ENCODE measurements around the gene PRXL2C.
A peak's percentile ranks its signal among the peaks of the same experiment; 100 is the strongest.
"Not testable (repeated sequence)": the region's sequence is repeated elsewhere in the genome, so short reads cannot be mapped to it uniquely, and the experiment has no call there.

The PRXL2C gene

DNA sequence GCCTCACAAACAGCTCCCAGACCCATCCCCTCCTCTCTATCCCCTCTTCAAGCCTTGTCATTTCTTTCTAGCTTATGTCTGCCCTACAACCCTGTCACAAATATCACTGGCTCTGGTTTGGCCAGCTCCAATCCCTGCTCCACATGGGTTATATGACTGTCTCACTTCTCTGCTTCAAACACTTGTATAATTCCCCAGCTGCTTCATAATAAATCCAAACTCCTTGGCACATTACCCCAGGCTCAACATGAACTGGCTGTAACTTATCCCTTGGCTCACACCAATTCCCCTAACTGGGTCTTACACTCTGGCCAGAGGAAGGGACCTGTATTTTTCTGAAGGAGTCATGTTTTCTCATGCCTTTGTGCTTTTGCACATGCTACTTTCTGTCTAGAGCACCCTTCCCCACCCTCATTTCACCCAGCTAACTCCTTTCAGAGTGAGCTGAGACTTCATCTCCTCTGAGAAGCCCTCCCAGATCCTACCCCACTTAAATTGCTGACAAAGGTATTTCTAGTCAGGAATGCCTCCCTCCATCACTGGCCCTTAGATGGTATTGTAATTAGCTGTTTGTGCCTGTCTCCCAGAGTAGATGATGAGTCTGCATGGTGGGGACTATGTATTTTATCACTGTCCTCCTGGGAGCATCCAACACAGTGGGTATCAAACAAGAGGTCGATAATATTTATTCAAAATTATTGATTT lies 5.3 kb downstream of the PRXL2C start:
- DNase-seq (ENCODE audit: low read depth in 2 of 2): no peak

DNA sequence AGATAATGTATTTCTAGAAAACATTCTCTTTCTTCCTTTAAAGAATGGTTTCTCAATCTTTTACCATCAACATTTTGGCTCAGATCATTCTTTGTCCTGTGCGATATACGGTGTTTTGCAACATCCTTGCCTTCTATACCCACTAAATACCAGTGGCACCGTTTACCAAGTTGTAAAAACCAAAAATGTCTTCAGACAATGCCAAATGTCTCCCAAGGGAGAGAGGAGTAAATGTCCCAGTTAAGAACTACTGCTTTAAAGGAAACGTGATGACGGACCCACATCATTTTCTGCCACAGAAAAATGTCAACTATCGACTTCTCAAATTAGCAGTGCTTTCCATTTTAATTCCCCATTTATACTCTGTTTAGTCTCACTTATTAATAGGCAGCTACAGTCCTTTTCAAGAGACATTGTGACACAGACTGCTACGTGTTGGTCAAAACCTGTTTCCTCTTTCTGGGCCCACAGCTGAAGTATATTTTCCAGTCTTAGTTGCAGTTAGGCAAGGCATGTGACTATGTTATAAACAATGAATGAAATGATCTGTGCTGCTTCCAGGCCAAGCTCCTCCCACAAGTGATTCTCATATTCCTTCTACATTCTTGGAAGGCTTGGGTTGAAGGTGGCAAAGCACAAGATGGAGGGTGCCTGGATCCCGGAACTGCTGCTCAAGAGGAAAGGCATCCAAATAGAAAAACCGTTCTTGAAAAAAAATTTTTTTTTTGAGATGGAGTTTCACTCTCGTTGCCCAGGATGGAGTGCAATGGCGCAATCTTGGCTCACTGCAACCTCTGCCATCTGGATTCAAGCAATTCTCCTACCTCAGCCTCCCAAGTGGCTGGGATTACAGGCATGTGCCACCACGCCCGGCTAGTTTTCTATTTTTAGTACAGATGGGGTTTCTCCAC lies 8.8 kb downstream of the PRXL2C start:
- DNase-seq (ENCODE audit: low read depth in 2 of 2): no peak

DNA sequence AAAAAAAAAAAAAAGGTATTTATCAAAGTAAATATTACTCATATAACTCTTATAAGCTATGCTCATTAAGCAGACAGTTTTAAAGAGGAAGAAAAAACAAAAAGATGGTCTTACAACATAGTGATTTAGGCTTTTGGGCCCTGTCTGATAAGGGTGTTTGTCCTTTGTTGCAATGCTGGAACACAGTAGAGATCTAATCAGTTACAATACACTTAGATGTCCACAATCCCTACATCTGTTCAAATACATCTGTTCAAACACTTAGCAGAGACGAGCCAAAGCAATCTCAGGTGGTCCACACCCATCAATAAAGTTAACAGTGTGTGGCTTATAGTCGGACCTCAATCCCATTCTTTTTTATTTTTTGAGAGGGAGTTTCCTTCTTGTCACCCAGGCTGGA lies 11.0 kb downstream of the PRXL2C start:
- DNase-seq (ENCODE audit: low read depth in 2 of 2): no peak

- DNase-seq (ENCODE audit: low read depth in 2 of 2): no peak
These were observed 13.6 kb downstream of the PRXL2C start for GRCh38 chr9:96641514-96641913.

DNA sequence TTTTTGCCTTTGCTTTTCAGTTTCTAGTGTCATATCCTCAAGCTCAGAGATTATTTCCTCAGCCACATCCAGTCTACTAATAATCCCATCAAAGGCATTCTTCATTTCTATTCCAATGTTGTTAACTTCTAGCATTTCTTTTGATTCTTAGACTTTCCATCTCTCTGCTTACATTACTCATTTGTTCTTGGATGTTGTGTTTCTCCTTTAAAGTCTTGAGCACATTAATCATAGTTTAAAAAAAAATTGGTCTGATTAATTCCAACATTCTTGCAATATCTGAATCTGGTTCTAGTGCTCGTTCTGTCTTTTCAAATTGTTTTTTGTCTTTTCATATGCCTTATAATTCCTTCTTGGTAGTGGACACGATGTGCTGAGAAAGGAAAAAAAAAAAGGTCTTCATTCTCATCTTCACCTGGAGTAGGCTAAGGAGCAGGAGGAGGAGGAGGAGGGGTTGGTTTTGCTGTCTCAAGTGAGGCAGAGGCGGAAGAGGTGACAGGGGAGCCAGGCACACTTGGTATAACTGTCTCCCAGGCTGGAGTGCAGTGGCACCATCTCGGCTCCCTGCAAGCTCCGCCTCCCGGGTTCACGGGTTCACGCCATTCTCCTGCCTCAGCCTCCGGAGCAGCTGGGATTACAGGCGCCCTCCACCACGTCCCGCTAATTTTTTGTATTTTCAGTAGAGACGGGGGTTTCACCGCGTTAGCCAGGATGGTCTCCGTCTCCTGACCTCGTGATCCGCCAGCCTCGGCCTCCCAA lies 16.3 kb downstream of the PRXL2C start:
- no peak for DNase-seq (ENCODE audit: low read depth in 2 of 2)

DNA sequence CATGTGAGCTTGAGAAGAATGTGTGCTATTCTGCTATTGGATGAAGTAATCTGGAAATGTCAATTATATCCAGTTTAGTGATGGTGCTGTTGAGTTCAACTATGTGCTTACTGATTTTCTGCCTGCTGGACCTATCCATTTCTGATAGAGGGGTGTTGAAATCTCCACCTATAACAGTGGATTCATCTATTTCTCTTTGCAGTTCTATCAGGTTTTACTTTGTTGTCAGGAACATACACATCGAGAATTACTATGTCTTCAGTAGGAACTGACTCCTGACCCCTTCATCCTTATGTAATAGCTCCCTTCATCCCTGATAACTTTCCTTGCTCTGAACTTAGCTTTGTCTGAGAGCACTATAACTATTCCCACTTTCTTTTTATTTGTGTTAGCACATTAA lies 18.7 kb downstream of the PRXL2C start:
- no peak for DNase-seq (ENCODE audit: low read depth in 2 of 2)

DNA sequence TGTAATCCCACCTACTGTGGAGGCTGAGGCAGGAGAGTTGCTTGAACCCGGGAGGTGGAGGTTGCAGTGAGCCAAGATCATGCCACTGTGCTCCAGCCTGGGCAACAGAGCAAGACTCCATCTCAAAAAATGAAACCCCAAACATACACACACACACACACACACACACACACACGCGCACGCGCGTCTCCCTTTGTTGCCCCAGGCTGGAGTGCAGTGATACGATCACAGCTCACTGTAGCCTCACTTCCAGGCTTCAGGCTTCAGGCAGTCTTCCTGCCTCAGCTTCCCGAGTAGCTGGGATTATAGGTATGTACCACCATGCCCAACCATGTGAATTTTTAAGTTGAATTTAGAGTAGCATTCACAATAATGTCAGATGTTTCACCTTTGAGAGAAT lies 21.5 kb downstream of the PRXL2C start:
- DNase-seq (ENCODE audit: low read depth in 2 of 2): not testable (repeated sequence)

DNA sequence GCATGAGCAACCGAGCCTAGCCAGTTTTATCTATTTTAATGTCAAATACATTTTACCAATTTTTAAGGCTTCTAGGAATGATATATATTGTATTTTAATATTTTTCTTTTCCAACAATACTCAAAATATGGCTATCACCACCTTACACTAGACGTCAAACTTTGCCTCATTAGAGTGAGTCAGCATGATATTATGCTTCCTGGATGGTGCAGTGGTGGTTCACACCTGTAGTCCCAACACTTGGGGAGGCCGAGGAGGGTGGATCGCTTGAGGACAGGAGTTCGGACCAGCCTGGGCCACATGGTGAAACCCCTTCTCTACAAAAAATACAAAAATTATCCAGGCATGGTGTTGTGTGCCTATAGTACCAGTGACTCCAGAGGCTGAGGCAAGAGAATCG lies 28.2 kb downstream of the PRXL2C start:
- no peak for DNase-seq (ENCODE audit: low read depth in 2 of 2)

DNA sequence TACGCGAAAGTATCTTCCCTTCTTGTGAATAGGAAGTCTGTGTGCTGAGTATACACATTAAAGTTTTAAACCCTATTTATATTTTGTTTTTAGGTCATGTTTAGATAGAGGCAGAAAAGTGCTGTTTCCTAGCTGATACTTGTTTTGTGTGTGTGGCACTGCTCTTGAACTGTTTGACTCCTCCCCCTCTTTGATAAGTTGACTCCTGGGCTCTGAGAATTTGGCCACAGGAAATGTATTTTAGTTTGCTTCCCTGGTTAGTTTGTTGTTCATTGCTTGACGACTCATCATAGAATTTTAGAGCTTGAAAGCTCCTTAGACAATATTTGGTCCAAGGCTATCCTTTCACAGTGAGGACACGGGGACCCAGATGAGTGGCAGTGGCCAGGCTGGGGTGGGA lies 33.5 kb downstream of the PRXL2C start:
- no peak for DNase-seq (ENCODE audit: low read depth in 2 of 2)

DNA sequence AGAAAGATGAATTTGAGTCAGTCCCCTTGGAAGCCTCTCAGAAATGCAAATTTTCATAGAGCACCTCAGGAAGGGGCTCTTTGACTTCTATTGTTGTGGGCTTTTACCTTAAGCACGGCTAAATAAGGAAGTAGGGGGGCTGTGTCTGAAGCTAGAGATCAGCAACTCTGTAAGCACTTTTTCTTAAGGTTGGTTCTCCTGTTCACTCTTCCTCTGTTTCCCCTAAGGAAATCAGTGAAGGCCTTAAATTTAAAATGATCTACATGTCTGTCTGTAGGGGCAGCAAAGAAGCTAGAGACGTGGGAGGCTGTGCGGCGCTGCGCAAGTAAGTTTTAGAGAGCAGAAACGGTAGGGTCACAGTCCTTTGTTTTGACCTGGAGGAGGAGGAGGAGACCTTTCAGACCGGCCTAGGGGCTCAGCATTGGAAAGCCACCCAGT lies 34.3 kb downstream of the PRXL2C start:
- no peak for DNase-seq (ENCODE audit: low read depth in 2 of 2)

- DNase-seq (ENCODE audit: low read depth in 2 of 2): no peak
These were observed 35.0 kb downstream of the PRXL2C start for GRCh38 chr9:96620181-96620514.

- peak; percentile 12 to 39 for DNase-seq (ENCODE audit: low read depth in 2 of 2)
These were observed 35.5 kb downstream of the PRXL2C start, which contains the start of gene CDC14B for GRCh38 chr9:96619491-96620180. Gene CDC14B, minus strand, starts transcription at chr9:96619843. Its CDS starts 465 bp downstream, at chr9:96619378.

- no peak for DNase-seq (ENCODE audit: low read depth in 2 of 2)
These were observed 36.0 kb downstream of the PRXL2C start for GRCh38 chr9:96619124-96619465.

DNA sequence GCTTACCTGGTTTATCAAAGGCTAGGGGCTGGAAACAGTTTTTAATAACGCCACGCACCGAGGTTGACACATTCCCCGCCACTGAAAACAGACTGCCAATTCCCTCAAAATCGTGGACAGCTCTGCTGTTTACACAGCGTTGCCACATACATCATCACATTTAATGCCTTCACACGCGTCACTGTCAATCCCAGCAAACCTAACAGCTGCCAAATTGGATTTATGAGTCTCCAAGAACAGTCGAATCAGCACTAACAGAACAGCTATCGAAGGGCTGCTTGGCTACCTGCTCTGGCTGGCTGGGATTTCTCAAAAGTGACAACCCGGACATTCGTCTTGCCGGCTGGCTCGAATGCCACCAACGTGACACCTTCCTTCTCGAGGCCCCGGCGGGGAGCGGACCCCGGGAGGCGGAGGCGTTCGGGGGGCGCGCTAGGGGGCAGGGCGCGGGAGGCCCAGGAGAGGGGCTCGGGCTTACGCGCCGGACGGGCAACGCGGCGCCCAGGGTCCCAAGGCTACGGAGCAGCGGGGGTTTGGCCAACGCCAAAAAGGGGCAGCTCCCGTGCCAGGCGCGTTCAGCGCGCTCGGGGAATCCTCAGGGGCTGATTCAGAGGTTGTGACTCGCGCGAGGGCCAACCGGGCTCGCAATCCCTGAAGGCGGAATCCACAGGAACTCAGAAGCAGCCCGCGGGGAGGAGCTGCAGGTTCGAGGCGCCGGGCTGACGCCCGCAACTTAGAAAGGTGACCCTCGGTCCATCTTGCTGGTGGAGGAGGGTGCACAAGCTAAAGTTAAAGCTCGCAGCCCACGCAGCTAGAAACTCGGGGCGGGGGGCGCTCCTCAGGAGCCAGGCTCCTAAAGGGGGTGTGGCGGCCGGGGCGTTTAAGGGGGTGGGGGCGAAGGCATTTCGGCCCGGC lies 36.7 kb downstream of the PRXL2C start:
- no peak for DNase-seq (ENCODE audit: low read depth in 2 of 2)

DNA sequence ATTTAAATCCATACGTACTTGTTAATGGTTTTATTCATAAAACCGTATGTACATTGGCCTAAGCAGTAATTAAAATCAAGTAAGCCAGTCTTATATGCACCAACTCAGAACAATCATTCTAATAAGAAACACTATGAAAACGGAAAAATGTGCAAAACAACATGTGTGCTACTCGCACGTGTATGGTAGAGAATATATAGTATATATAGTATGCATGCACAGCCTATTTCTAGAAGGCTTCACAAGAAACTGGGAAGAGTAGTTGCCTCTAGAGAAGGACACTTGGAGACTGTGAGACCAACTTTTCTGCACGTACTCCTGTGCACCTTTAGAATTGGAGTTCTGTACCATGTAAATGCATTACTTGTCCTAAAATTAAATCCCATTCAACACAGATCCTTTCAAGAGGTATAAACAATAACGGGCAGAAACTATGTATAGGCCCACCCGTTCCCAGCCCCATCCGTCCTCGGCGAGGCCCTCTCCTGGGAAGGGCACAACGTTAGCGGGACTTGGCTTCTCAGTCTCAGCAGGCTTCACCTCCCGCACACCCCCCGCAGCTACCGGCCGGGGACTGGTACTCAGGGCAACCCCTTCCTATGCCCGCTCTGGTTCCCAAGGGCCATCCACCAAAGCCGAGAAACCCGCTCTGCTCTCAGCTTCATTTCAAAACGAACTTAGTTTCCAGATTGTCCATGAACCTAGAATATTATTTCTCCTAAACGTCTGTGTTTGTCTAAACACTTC lies 37.5 kb downstream of the PRXL2C start:
- DNase-seq (ENCODE audit: low read depth in 2 of 2): no peak

DNA sequence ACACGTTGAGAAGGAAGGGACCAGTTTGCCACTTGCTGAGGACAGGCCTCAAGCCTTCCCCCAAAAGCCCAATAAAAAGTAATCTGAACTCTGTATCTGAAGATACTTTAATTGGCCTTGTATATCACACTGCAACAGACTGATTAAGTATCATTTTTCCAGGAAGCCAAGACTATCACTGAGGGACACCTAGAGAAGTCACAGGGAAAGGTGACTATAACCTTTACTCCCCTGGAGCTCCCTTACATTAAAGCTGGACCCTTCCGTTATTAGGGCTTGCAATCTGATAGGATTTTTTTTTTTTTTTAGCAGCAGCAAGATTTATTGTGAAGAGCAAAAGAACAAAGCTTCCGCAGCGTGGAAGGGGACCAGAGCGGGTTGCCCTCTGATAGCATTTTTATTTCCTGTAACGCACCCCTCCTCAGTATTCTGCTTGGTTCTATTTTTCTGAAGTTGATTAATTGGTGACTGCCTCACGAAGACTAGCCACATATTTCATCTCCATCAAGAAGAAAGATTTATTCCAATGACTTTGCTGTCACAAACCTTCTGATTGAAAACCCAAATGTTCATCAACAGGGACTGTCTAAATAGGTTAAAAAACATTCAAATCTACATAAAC lies 38.2 kb downstream of the PRXL2C start:
- no peak for DNase-seq (ENCODE audit: low read depth in 2 of 2)

GRCh38 chr9:96615411-96615810 lies 39.7 kb downstream of the PRXL2C start:
- DNase-seq (ENCODE audit: low read depth in 2 of 2): no peak

DNA sequence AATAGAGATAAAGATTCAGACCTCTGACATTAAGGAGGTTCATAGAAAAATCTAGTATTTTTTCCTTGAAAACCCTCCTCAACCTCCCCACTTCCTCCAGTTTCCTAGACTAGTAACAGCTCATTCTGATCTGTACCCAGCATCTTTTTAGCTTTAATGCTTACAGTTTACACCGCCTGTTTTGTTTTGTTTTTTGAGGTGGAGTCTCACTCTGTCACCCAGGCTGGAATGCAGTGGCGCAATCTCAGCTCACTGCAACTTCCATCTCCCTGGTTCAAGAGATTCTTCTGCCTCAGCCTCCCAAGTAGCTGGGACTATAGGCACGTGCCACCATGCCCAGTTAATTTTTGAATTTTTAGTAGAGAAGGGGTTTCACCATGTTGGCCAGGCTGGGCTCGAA lies 40.5 kb downstream of the PRXL2C start:
- DNase-seq (ENCODE audit: low read depth in 2 of 2): not testable (repeated sequence)

DNA sequence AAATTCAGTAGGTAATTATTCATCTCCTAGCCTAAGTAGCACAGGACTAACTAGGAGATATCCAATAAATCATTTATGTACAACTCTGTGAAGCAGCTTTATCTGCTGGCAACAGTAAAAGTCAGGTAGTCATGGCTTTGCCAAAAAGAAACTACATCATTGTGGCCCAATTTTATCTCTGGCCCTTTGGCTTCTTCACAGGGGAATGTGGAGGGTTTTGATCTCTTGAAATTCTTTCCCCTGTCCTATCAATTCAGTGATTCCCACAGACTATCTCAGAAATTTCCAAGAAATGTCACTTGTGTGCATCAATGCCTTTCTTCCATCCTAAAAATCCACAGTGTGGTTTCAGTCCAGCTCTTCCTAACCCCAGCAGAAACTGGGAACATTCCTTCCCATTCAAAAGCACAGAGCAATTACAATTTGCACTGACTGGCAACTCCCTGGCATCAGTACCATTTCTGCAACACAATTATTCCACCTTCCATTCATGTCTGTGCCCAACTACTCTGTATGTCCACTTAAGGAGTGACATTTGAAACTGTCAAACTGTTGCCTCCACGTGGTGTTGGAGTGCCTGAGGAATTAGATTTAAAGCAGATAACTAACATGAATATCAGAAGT lies 42.0 kb downstream of the PRXL2C start:
- no peak for DNase-seq (ENCODE audit: low read depth in 2 of 2)
